GM19043 (cell line): ENCODE data around the gene SYMPK.
"Not testable (repeated sequence)": the region's sequence is repeated elsewhere in the genome, so short reads cannot be mapped to it uniquely, and the experiment has no call there.

Experiments used
- ATAC-seq: cut with Tn5 transposase; IDR thresholded peaks from one replicate; pipeline ENCODE4 v1.9.1; 2021; ENCODE audit warnings: low read depth; ENCODE audit not compliant: unreplicated experiment

The SYMPK gene

GRCh38 chr19:45862564-45863334 is at the start of gene SYMPK:
Gene SYMPK (minus strand): TSS chr19:45863147. CDS start chr19:45854495, 8,652 bp downstream.
- peak; percentile 79 for ATAC-seq

GRCh38 chr19:45911291-45911690 is 48.3 kb upstream of the SYMPK start:
- no peak for ATAC-seq

GRCh38 chr19:45908956-45909355 is 46.0 kb upstream of the SYMPK start:
- ATAC-seq: no peak

- ATAC-seq: no peak
Observed at GRCh38 chr19:45906221-45906620, 43.3 kb upstream of the SYMPK start.

GRCh38 chr19:45905011-45905410 is 42.1 kb upstream of the SYMPK start:
- ATAC-seq: no peak

GRCh38 chr19:45902651-45903625 is 40.0 kb upstream of the SYMPK start:
- peak; percentile 74 for ATAC-seq

- ATAC-seq: no peak
Observed at GRCh38 chr19:45901912-45902650, 39.1 kb upstream of the SYMPK start, which contains the start of gene MYPOP. Gene MYPOP (minus strand): TSS chr19:45902613. CDS start chr19:45901773, 840 bp downstream.

GRCh38 chr19:45901432-45901911 is 38.5 kb upstream of the SYMPK start:
- ATAC-seq: no peak

DNA sequence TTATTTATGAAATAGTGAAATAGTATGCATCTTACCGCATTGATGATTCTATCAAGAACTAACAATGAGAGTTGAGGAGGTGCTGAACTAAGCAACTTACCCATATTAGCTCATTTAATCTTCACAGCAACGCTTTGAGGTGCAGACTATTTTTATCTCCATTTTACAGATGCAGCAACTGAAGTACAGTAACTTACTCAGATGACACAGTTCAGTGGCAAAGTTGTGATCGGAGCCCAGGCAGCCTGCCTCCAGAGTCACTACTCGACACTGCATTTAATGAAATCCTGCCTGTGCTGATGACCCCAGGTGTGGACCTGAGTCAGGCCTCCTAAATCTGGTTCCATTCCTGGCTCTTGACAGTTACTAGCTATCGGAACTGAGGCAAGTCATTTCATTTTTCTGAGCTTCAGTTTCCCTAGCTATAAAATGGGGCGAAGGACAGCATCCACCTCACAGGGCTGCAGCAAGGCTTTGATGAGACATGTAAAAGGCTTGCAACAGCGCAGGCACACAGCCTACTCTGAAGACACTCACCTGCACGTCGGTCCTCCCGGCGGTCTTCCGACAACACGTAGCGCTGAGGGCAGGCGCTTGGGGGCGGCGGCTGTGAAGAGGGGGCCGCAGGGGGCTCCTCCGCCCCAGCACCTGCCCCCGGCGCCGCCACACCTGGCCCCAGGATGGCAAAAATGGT is 37.9 kb upstream of the SYMPK start:
- ATAC-seq: no peak

GRCh38 chr19:45899919-45900589 is 37.1 kb upstream of the SYMPK start:
- ATAC-seq: no peak

DNA sequence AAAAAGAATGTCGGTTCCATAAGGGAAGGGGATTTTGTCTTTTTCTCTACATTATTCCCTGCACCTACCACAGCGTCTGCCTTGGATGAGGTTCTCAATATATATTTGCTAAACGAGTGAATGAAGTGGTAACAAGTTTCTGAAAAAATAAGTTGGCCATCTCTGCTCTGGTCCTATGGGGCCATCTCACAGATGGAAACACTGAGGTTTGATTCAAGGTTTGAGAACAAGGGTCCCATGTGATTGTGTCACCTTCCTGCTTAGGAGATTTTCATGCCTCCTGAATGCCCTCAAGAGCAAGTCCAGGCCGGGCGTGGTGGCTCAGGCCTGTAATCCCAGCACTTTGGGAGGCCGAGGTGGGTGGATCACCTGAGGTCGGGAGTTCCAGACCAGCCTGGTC is 36.3 kb upstream of the SYMPK start:
- no peak for ATAC-seq

DNA sequence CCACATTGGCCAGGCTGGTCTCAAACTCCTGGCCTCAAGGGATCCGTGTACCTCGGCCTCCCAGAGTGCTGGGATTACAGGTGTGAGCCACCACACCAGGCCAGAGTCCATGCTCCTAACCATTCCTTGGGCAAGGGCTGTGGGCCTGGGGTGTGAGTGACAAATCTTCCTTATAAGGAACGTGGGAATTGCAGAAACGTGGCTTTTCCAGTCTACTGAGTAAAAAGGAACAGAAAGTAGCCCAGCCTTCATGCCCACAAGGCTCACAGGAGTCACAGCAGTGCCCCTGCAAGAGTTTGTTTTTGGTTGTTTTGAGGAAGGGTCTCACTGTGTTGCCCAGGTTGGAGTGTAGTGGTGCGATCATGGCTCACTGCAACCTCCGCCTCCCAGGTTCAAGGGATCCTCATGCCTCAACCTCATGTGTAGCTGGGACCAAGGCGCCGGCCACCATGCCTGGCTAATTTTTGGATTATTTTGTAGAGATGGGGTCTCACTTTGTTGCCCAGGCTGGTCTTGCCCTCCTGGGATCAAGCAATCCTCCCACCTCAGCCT is 34.4 kb upstream of the SYMPK start:
- ATAC-seq: no peak

- ATAC-seq: not testable (repeated sequence)
Observed at GRCh38 chr19:45895983-45896599, 33.1 kb upstream of the SYMPK start.

- no peak for ATAC-seq
Observed at GRCh38 chr19:45895519-45895972, 32.6 kb upstream of the SYMPK start.

DNA sequence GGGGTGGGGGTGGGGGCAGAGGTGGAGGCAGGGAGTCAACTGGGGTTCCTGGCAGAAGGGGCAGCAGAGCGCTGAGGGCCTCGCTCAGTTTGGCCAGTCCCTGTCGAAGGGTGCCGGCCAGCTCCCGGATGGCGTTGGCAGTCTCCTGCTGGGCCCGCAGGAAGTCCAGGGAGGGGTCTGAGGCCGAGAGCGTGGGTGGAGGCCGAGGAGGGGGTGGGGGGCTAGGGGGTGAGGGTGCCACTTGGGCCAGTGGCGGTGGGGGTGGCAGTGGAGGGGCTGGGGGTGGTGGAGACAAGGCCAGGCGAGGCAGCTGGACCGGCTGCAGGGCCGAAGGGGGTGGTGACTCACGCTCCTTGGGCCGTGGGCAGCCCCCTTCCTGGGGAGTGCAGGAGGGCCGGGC is 27.9 kb upstream of the SYMPK start:
- ATAC-seq: no peak

DNA sequence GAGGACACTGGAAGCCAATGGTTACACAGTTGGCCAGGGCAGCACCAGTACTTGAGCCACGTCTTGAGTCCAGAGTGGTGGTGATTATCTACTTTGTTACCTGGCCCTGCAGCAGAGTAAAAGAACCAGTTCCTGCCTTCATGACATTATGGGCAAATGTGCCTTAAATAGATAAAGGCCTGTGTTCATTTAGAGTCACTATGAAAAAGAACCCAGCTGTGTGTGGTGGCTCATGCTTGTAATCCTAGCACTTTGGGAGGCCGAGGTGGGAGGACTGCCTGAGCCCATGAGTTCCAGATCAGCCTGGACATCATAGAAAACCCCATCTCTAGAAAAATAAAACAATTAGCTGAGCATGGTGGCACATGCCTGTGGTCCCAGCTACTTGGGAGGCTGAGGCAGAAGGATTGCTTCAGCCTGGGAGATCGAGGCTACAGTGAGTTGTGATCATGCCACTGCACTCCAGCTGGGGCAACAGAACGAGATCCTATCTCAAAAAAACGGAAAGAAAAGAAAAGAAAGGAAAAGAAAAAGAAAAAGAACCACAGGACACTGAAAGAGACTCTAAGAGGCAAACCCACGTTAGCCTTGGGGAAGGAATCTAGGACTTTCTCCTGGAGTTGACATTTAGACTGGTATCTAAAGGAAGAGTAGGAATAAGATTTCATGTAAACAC is 26.4 kb upstream of the SYMPK start:
- no peak for ATAC-seq

GRCh38 chr19:45887200-45887710 is 24.3 kb upstream of the SYMPK start:
- no peak for ATAC-seq
